Activated CD8-positive, alpha-beta memory T cell treated with anti-CD3 and anti-CD28 coated beads, Interleukin-2, amount 50 U/mL, for 48 hours (primary cell): Measurements from ENCODE around the gene CENATAC.
"Not testable (repeated sequence)": the region's sequence is repeated elsewhere in the genome, so short reads cannot be mapped to it uniquely, and the experiment has no call there.

ENCODE experiments used
- DNase-seq: peaks from one replicate; pipeline ENCODE4 v3.0.0-alpha.2; 2020

CENATAC gene

GRCh38 chr11:119056421-119056999 is 58.6 kb downstream of the CENATAC start:
- peak; percentile 71 for DNase-seq

- DNase-seq = peak; percentile 99
These were observed 59.2 kb downstream of the CENATAC start, which contains the start of gene HYOU1 for GRCh38 chr11:119057000-119057769. HYOU1 (minus strand) TSS chr11:119057205; CDS start chr11:119056160, 1,045 bp downstream.

GRCh38 chr11:119059128-119059527 is 61.2 kb downstream of the CENATAC start:
- not testable (repeated sequence) for DNase-seq

GRCh38 chr11:119061256-119061655 is 63.3 kb downstream of the CENATAC start:
- no peak for DNase-seq

- DNase-seq = no peak
These were observed 64.8 kb downstream of the CENATAC start for GRCh38 chr11:119062779-119063178.

GRCh38 chr11:119065369-119065768 is 67.4 kb downstream of the CENATAC start:
- no peak for DNase-seq
